Stimulated activated CD4-positive, alpha-beta T cell treated with anti-CD3 and anti-CD28 coated beads, Interleukin-4, amount 100 ng/mL, for 24 hours (primary cell): ENCODE measurements around the gene TRMT6.
A peak's percentile ranks its signal among the peaks of the same experiment; 100 is the strongest.

Source experiments
- DNase-seq: peaks from one replicate; pipeline ENCODE4 v3.0.0-alpha.2; 2020

Gene TRMT6

GRCh38 chr20:5945963-5946362, 4.4 kb downstream of the TRMT6 start:
- peak; percentile 19 for DNase-seq

DNA sequence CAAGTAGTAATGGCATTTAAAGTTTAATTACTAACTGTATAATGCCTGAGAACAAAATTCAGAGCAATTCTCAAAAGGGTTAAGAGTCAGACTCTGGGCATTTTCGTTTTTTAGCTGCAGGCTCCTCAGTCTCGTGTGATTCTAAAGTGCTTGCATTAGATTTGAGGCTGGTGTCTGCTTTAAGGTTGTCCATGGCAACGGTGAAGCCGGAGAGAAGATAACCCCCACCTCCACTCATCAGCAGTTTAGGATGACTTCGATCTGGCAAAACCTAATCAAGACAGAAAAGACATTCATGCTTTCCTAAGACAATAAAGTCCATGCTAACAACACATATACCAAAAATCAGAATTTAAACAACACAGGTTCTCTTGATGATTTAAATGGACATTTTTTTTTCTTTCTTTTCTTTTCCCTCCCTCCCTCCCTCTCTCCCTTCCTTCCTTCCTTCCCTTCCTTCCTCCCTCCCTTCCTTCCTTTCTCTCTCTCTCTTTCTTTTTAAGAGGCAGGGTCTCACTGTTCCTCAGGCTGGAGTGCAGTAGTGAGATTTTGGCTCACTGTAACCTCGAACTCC, 11.8 kb downstream of the TRMT6 start:
- no peak for DNase-seq

GRCh38 chr20:5936238-5936637, 14.1 kb downstream of the TRMT6 start:
- DNase-seq = no peak

DNA sequence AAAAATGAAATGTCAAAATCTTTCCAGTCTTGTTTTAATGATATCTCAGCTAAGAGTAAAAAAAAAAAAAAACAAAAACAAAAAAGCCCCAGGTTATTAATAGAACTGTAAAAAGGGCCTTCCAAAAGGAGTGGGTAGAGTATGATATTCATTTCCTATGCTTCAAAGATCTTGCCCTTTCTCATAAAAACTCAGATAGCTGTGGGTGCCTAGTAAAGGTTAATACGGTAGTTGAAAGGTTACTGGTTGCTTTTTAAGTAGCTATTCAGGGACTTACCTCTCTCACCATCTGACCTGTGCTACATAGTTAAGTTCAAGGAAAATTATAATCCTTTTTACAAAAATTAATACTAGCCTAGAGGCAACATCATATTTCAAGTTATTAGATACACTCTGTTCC, 14.9 kb downstream of the TRMT6 start:
- DNase-seq = no peak

- no peak for DNase-seq
Measured at GRCh38 chr20:5933802-5934436, 16.4 kb downstream of the TRMT6 start.

GRCh38 chr20:5932796-5933195, 17.5 kb downstream of the TRMT6 start:
- no peak for DNase-seq

- DNase-seq = no peak
Measured at GRCh38 chr20:5931411-5931810, 18.9 kb downstream of the TRMT6 start.

DNA sequence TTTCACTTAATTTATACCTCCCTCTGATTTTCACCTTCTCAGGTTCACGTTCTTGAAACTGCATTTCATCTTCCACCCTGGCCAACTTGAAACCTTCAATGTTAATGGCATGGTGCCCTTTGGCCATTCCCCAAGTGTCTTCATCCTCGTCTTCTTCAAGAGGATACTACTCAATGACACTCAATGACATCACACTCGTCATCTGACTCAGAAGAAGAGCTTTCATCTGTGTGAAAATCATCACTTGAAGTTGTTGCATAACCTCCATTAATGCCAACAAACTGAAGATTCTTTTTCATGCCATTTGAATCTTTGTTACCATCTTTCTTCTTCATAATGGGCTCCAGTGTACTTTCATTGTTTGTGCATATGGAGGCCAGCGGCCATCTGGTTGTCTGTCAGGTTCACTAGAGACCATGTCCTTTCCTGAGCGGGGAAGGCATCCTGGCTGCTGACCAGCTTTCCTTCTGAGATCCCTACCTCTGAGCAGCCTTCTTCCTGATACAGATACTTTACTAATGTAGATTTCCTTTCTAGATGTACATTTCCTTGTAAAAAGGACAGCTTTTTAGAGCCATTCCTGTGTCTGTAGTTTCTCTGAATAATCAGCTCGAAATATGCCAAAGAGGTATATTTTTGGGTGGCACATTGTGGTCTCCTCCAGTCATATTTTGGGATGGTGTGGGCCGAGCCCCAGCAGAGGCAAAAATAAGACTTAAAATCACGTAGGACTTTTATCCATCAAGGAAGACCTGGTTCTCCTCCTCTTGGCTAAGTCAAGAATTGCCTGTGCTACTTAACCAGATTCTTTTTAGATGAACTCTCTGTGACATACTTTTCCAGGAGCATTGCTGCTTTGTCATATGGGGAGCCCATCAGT, 21.3 kb downstream of the TRMT6 start:
- DNase-seq = no peak

DNA sequence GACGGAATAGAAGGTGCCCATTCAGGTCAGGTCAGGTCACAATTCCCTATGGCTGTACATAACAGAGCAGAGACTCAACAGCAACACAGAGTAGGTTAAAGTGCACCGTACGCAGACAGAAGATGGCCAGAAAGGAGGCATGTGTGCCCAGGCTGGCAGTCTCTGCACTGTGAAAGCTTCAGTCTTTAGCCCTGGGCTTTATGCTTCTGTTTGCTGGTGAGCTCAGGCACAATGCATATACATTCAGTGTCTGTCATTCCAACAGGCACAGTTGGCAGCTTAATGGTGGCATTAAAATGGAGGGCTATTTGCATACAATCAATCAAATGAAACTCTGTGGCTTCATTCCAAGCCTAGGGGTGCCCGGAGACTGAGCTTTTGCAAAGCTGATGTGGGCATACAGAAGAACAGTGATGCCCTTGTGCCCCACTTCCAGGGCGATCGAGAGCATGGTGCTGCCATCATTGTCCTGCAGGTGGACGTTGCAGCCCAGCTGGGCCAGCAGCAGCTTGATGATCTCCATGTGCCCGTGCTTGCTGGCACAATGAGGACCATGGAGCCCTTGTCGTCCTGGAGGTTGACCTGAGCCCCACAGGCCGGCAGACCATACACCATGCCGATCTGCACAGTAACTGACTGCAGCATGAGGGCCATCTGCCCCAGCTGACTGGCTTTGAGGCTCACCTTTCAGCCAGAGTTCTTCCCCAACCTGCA, 22.4 kb downstream of the TRMT6 start:
- DNase-seq = no peak

DNA sequence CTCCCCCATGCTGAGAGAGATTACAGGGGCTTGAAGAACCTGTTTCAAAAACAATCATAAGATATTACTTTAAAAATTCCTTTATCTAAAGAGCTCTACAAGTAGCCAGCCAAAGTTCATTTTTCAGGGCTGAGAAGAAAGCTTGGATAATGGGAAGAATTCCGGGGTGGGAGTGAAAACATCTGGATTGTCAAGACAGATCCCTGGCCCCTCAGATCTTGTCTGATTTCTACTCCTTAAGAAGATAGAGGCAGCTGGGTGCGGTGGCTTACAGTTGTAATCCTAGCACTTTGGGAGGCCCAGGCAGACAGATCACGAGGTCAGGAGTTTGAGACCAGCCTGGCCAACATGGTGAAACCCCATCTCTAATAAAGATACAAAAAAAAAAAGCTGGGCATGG, 24.8 kb downstream of the TRMT6 start:
- DNase-seq = no peak

DNA sequence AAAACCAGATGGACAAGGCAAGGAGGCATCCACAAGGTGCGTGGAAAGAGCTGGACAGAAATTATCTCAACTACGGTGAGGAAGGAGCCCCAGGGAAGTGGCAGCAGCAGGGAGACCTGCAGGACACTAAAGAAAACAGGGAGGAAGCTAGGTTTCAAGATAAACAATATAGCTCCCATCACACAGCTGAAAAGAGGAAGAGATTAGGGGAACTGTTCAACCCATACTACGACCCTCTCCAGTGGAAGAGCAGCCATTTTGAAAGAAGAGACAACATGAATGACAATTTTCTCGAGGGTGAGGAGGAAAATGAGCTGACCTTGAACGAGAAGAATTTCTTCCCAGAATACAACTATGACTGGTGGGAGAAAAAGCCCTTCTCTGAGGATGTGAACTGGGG, 26.8 kb downstream of the TRMT6 start:
- DNase-seq = no peak

DNA sequence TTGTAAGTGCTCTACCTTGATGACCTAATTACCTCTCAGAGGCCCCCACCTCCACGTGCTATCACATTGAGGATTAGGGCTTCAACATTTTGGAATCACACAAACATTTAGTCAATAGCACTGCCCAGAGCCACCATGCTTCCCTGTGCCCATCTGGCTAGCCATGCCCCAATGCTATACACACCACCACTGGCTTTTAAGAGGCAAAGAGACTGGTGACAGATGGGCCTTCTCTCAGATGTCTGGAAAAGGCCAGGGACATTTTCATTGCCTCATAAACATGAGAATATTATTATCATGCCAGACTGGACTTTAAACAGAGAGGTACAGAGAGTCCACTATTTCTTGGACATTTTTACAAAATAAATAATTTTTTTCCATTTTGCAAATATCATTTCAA, 29.8 kb downstream of the TRMT6 start:
- no peak for DNase-seq

DNA sequence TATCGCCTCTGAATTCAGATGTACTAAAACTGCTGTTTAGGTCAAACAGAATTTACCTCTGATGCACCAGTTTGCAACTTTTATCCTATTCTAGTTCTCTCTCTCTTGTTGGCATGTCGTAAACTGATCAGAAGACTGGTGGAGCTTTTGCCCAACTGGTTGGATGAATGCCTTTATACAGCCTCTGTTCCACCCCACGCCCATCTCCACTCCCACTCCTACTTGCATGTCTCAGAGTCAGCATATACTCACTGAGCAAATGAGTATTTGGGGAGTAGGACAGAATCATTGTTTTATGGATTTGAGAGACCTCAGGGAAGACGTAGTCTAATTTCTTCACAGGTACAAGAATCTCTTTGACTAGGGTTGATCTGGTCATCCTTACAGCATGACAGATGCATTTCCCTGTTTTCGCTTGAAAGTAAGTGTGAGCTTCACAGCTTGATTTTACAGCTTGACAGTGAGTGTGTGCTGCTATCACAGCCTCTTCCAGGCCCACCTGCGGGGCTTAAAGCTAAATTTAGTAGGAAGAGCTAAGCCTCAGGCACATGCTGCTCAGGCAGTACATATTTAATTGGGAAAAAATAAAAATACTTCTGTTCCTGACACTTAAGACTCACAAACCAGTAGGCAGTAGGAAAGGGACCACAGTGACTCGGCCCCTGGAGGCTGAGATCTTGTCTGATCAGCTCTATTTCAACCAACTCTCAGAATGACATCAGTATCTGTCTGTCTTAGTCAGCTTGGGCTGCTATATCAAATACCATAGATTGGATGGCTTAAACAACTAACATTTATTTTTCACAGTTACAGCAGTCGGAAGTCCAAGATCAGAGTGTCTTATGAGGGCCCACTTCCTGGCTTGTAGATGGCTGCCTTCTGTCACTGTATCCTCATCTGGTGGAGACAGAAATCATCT, 30.4 kb downstream of the TRMT6 start:
- peak; percentile 17 for DNase-seq

DNA sequence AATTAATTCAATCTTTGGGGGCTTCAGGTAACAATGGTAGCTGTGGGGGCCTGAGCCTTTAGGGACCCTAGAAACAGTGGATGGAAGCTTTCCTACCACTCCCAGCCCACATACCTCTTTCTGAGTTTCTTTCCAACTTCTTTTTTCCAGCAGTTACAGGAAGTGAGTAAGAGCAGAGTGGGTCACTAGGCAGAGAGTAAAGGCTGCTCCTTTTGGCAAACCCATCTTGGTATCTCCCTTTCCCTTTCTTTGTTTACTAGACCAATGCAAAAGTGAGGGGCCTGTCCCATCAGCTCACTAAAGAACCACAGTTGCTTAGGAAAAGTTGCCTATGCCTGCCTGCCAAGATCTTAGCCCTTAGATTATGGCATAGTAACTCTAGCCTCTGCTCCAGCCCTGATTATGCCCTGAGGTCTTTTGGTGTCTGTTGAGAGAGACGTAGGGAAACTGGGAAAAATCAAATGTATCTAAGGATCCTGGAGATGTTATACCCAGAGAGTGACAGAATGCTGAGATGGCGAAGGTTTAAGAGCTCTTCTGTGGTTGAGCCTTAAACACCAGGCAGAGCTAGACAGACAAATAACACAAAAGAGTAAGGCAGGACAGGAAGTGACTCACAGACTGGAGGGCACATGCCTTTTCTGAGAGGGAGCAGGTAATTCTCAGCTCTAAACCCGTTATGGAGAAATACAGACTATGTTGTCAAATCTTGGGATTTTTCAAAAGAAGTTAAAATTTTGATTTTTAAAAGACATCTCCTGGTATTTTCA, 31.3 kb downstream of the TRMT6 start:
- no peak for DNase-seq

DNA sequence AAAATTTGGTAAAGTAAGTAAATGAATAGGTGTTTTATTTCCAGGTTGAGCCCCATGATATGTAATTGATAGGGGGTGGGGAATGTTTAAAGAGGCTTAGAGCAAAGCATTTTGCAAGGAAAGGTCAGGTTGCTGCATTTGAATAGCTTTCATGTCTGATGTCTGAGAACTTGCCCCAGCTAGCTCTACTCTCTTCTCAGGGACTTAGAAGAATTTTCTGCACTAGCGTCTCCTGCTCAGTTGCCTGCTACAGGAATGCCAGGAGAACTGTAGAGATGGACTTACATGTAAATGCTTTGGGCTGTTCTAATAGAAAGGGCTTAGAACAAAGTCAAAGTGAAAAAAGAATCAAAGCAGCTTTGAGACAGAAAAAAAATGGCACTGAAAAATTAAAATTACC, 35.5 kb downstream of the TRMT6 start:
- DNase-seq = no peak

GRCh38 chr20:5913166-5913565, 37.2 kb downstream of the TRMT6 start:
- DNase-seq = no peak

DNA sequence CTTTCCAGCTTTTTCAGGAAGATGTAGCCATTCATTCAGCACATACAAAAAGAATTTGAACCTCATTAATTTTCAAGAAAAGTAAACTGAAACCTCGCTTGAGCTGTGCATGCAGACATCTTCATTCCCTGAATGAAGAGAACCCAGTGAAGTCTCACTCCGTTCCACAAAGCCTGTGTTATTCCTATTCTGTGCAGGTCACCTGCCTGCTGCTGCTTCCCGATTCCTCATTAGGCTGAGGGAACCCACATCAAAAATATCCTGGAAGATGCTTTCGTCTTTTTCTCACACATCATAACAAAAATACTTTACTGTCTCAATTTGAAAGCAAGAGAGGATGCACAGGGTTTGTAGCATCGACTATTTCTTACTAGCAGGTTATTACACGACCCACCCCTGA, 40.1 kb downstream of the TRMT6 start:
- no peak for DNase-seq

- no peak for DNase-seq
Measured at GRCh38 chr20:5908981-5909380, 41.4 kb downstream of the TRMT6 start.

DNA sequence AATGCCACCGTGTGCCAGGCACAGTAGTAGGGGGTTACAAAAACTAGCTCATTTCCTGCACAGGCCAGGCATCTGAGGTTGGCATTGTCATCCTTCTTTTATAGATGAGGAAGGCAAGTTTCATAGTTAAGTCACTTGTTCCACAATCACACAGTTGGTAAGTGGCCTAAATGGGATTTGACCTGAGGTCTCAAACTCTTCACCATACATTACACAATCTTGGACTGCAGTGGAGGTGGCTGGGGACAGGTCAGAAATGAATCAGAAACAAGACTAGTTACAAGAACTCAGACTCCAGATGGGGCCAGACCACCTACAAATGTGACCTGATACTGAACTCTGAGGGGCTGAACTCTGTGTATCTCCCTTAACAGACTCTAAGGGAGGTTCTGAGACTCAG, 49.4 kb downstream of the TRMT6 start:
- no peak for DNase-seq

- DNase-seq = no peak
Measured at GRCh38 chr20:5899444-5899843, 50.9 kb downstream of the TRMT6 start.

GRCh38 chr20:5895626-5896025, 54.7 kb downstream of the TRMT6 start:
- DNase-seq = no peak

DNA sequence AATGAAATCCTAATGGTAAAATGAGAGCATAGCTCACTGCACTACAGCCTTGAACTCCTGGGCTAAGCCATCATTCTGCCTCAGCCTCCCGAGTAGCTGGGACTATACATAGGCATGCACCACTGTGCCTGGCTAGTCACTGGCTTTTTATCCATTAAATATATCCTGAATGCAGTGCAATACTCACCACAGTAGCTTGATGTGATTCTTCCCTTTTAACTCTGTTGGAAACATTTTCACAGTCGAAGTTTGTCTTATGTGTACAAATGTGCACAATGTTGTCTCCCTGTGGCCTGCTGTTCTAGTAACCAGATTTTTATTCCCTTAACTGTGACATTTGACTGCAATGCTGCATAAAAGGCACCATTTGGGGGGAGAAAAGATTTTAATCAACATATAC, 56.7 kb downstream of the TRMT6 start:
- DNase-seq = no peak
